Thoracic aorta endothelial cell (primary cell): ENCODE measurements around the gene WNT4. TPM values are rescaled to one million over a fixed set of nuclear protein-coding genes. Genes with fewer than 3 reads are reported as not detected.

ENCODE experiments used
- total RNA-seq: library from RNA; depleted of rRNA; stranded (reverse); fragments of >200 nt; gene quantifications from 2 replicates; pipeline ENCODE4 v1.2.3, GENCODE V29; 2012

The WNT4 gene
- 0.27 and 0.29 TPM in 2 replicates for total RNA-seq

GRCh38 chr1:22143065-22144033 is at the start of gene WNT4:
Gene WNT4, minus strand, starts transcription at chr1:22143097. Its CDS starts 175 bp downstream, at chr1:22142922.

Other genes starting within 250 kb of the WNT4 start
- gene HSPG2, start 205.8 kb downstream of the WNT4 start, total RNA-seq = 1,789 and 2,347 TPM in 2 replicates
- 0.40 TPM in 1 of 2 replicates, not detected in the other for gene CELA3B, start 166.1 kb downstream of the WNT4 start, total RNA-seq
- not detected in 2 replicates for gene CELA3A, start 141.4 kb downstream of the WNT4 start, total RNA-seq
- 851 and 886 TPM in 2 replicates for gene CDC42, start 90.4 kb downstream of the WNT4 start, total RNA-seq